Mesothelial cell of epicardium (in vitro differentiated cells): ENCODE results near the gene SYNE1. TPM values are rescaled to one million over a fixed set of nuclear protein-coding genes. Genes with fewer than 3 reads are reported as not detected.

Source experiments
- DNase-seq, 2 experiments: peaks; one replicate each; pipeline ENCODE4 v3.0.0; 2021; ENCODE audit warnings: low spot score in 2 of 2; ENCODE audit not compliant: unreplicated experiment in 2 of 2
- H3K27ac Mint-ChIP-seq: 2 replicates; pipeline ENCODE4 v1.8.0; 2021; ENCODE audit warnings: mixed read lengths
- H3K27me3 Mint-ChIP-seq: 2 replicates; pipeline ENCODE4 v1.8.0; 2021; ENCODE audit warnings: low read depth, mixed read lengths
- H3K36me3 Mint-ChIP-seq: 2 replicates; pipeline ENCODE4 v1.8.0; 2021; ENCODE audit warnings: mixed read lengths
- H3K4me1 Mint-ChIP-seq: 2 replicates; pipeline ENCODE4 v1.8.0; 2021; ENCODE audit warnings: mixed read lengths
- H3K4me3 Mint-ChIP-seq: 2 replicates; pipeline ENCODE4 v1.8.0; 2021; ENCODE audit warnings: mild to moderate bottlenecking, moderate library complexity, mixed read lengths
- H3K9me3 Mint-ChIP-seq: 2 replicates; pipeline ENCODE4 v1.8.0; 2021; ENCODE audit warnings: mixed read lengths
- CTCF ChIP-seq: fragments of 200-600 bp; sonication (generic); IDR thresholded peaks from one replicate; pipeline ENCODE4 v1.5.0; 2021; ENCODE audit warnings: antibody characterized with exemption; ENCODE audit not compliant: unreplicated experiment
- total RNA-seq: library from RNA; stranded (reverse); gene quantifications from 3 replicates; pipeline ENCODE4 v1.2.1, GENCODE V29; 2021

SYNE1 gene
- total RNA-seq, 1 donor from 2014 or later = 60.5 TPM

GRCh38 chr6:152094992-152095592 lies 542.1 kb downstream of the SYNE1 start:
- no peak for TF ChIP-seq CTCF
- no peak overlapping the region for H3K27ac Mint-ChIP-seq

GRCh38 chr6:152094276-152094675 lies 542.9 kb downstream of the SYNE1 start:
- DNase-seq = no peak
- no peaks in the 10 kb centered on the region for H3K4me1 Mint-ChIP-seq
- H3K4me3 Mint-ChIP-seq = no peak overlapping the region
- TF ChIP-seq CTCF = no peak
- no peaks in the 10 kb centered on the region for H3K9me3 Mint-ChIP-seq
- no peaks in the 10 kb centered on the region for H3K36me3 Mint-ChIP-seq
- H3K27ac Mint-ChIP-seq = no peak overlapping the region
- H3K27me3 Mint-ChIP-seq = peaks cover 2% of the 10 kb centered on the region

More at GRCh38 chr6:152094992-152095592, 542.1 kb downstream of the SYNE1 start:
- no peaks in the 10 kb centered on the region for H3K9me3 Mint-ChIP-seq
- H3K4me3 Mint-ChIP-seq = no peak overlapping the region
- H3K36me3 Mint-ChIP-seq = no peaks in the 10 kb centered on the region
- H3K27me3 Mint-ChIP-seq = peaks cover 2% of the 10 kb centered on the region
- no peak for DNase-seq
- no peaks in the 10 kb centered on the region for H3K4me1 Mint-ChIP-seq

- Mint-ChIP-seq H3K27ac (no peak overlapping the region), H3K36me3 (no peaks in the 10 kb centered on the region), H3K4me1 (no peaks in the 10 kb centered on the region), H3K27me3 (peaks cover 2% of the 10 kb centered on the region), H3K4me3 (no peak overlapping the region), H3K9me3 (no peaks in the 10 kb centered on the region)
- DNase-seq = no peak
- TF ChIP-seq CTCF = no peak
These were observed 543.5 kb downstream of the SYNE1 start for GRCh38 chr6:152093711-152094110.

GRCh38 chr6:152091851-152092341 lies 545.3 kb downstream of the SYNE1 start:
- Mint-ChIP-seq H3K4me1 (no peaks in the 10 kb centered on the region), H3K36me3 (no peaks in the 10 kb centered on the region), H3K27me3 (peaks cover 2% of the 10 kb centered on the region), H3K4me3 (no peak overlapping the region), H3K27ac (no peak overlapping the region), H3K9me3 (no peaks in the 10 kb centered on the region)
- no peak for DNase-seq
- TF ChIP-seq CTCF = no peak

- Mint-ChIP-seq H3K9me3 (no peaks in the 10 kb centered on the region), H3K4me3 (no peak overlapping the region), H3K4me1 (no peaks in the 10 kb centered on the region), H3K27me3 (peaks cover 2% of the 10 kb centered on the region), H3K27ac (no peak overlapping the region), H3K36me3 (no peaks in the 10 kb centered on the region)
- no peak for TF ChIP-seq CTCF
- DNase-seq = no peak
These were observed 546.0 kb downstream of the SYNE1 start for GRCh38 chr6:152091201-152091600.

- Mint-ChIP-seq H3K4me3 (no peak overlapping the region), H3K27me3 (peaks cover 2% of the 10 kb centered on the region), H3K36me3 (no peaks in the 10 kb centered on the region), H3K27ac (no peak overlapping the region), H3K9me3 (no peaks in the 10 kb centered on the region), H3K4me1 (no peaks in the 10 kb centered on the region)
- TF ChIP-seq CTCF = no peak
- DNase-seq = no peak
These were observed 547.2 kb downstream of the SYNE1 start for GRCh38 chr6:152089992-152090391.
